Adrenal gland (tissue), 12 donors: ENCODE data around the gene OSCP1. TPM values are rescaled to one million over a fixed set of nuclear protein-coding genes. Genes with fewer than 3 reads are reported as not detected.

Experiments
- DNase-seq, 7 donors: peaks; one replicate each; pipeline ENCODE4 v3.0.0-alpha.2; 2019 to 2020
- H3K27ac ChIP-seq, 5 donors: fragments of 200-600 bp; sonication (generic) in 4 of 5; 1 replicate in 3 of 5; 2 replicates in 2 of 5; pipeline versions ENCODE4 v1.5.1 to v1.8.0; 2016 to 2020; ENCODE audit warnings: mild to moderate bottlenecking in 1 of 5
- H3K27me3 ChIP-seq: fragments of 200-600 bp; 2 replicates; pipeline ENCODE4 v1.8.0; 2021
- H3K36me3 ChIP-seq, 2 donors: fragments of 200-600 bp; replicated peaks in 1 of 2; 1 replicate in 1 of 2; 2 replicates in 1 of 2; pipeline versions ENCODE4 v1.5.1 to v1.8.0; 2018 to 2022
- H3K4me1 ChIP-seq, 2 donors: fragments of 200-600 bp; replicated peaks in 1 of 2; 1 replicate in 1 of 2; 2 replicates in 1 of 2; pipeline versions ENCODE4 v1.5.1 to v1.8.0; 2018 to 2021
- H3K4me3 ChIP-seq, 4 donors: fragments of 200-600 bp; sonication (generic) in 3 of 4; one replicate each; pipeline ENCODE4 v1.5.1; 2016 to 2018
- H3K9me3 ChIP-seq, 3 donors: fragments of 200-600 bp; sonication (generic) in 1 of 3; replicated peaks in 1 of 3; 1 replicate in 2 of 3; 2 replicates in 1 of 3; pipeline versions ENCODE4 v1.5.1 to v1.8.0; 2016 to 2021
- POLR2A ChIP-seq, 2 donors: fragments of 450-650 bp; IDR thresholded peaks; one replicate each; pipeline ENCODE4 v1.6.1; 2017; ENCODE audit warnings: antibody characterized with exemption in 2 of 2, mild to moderate bottlenecking in 2 of 2, moderate library complexity in 1 of 2
- WGBS, 4 donors: extraction: QIAGEN DNeasy Blood & Tissue Kit in 2 of 4; methylation state at CpG; one replicate each; pipeline versions ENCODE4 v1.1.5 to v1.1.7; 2013 to 2017; 5-methylcytosine and 5-hydroxymethylcytosine counted together
- intact Hi-C, 2 donors: fragments of 100-400 bp; cut with DNase I; formaldehyde crosslinking; loops; one replicate each; pipeline versions ENCODE4 v1.14.1 to v1.15.0; 2022 to 2023
- polyA plus RNA-seq, 3 donors: library from polyadenylated mRNA; stranded (reverse); fragments of 200-250 nt in 2 of 3; fragments of 350-450 nt in 1 of 3; fragmentation: Illumina TruSeq in 1 of 3; extraction: RNeasy Lipid Tissue Mini Kit (QIAGEN cat#74804) in 1 of 3; gene quantifications; one replicate each; pipeline ENCODE4 v1.2.3, GENCODE V29; 2013 to 2014
- total RNA-seq, 9 donors: library from RNA; depleted of rRNA in 4 of 9; stranded (reverse); fragments of >200 nt in 4 of 9; fragments of 120-200 nt in 1 of 9; fragmentation: NEBNext Ultra II Directional in 1 of 9; extraction: Animal tissue kit (Norgen Biotek cat#: 25700) in 1 of 9; gene quantifications; one replicate each; pipeline versions ENCODE4 v1.1.0 to v1.2.4, GENCODE V29; 2013 to 2023
- TF ChIP-seq, protein P1 (sequence below), 6 experiments: fragments of 450-650 bp in 4 of 6; fragments of 200-600 bp in 2 of 6; sonication (generic) in 1 of 6; IDR thresholded peaks; 1 replicate in 5 of 6; 2 replicates in 1 of 6; pipeline versions ENCODE4 v1.5.1 to v1.8.0; 2016 to 2021; ENCODE audit warnings: antibody characterized with exemption in 6 of 6, mild to moderate bottlenecking in 2 of 6, moderate library complexity in 1 of 6
- donor health status: healthy with polysubstance abuse.
- donor health status: Bipolar disorder and iron deficiency.
- donor health status: DM: yes; HTN: yes; CAD: no.
- donor health status: DM: no; HTN: no; CAD: no.
- donor health status: DM: no; HTN: no; CAD: no.
- donor health status: DM: yes; HTN: yes; CAD: no.

Gene OSCP1
- total and polyA plus RNA-seq, 12 donors, result 5.5 to 29.9 (median 11.6) TPM

DNA sequence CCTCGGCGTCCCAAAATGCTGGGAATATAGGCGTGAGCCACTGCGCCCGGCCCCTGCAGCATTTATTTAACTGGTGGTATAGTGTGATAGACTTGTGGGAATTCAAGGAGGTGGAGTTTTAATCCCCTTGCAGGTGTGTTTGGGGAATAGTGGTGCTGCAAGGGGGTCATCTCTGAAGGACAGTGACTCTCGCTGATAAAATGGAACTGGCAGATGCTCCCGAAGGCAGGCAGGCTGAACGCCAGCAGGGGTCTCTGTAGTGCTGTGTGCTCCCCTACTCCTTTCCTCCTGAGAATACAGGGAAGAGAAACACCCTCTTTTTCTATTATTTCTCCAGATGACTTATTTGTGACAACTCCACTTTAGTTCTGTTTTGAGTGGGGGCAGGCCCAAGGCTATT lies 4.0 kb downstream of the OSCP1 start:
- no peak for DNase-seq
- no peak for TF ChIP-seq POLR2A (IDR thresholded peaks at IDR 0.05)
- TF ChIP-seq, protein P1, sequence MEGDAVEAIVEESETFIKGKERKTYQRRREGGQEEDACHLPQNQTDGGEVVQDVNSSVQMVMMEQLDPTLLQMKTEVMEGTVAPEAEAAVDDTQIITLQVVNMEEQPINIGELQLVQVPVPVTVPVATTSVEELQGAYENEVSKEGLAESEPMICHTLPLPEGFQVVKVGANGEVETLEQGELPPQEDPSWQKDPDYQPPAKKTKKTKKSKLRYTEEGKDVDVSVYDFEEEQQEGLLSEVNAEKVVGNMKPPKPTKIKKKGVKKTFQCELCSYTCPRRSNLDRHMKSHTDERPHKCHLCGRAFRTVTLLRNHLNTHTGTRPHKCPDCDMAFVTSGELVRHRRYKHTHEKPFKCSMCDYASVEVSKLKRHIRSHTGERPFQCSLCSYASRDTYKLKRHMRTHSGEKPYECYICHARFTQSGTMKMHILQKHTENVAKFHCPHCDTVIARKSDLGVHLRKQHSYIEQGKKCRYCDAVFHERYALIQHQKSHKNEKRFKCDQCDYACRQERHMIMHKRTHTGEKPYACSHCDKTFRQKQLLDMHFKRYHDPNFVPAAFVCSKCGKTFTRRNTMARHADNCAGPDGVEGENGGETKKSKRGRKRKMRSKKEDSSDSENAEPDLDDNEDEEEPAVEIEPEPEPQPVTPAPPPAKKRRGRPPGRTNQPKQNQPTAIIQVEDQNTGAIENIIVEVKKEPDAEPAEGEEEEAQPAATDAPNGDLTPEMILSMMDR (IDR thresholded peaks at IDR 0.05), result peak in 1 of 6 experiments; percentile 19
- Histone ChIP-seq H3K27ac (no peak overlapping the region), H3K9me3 (no peaks in the 10 kb centered on the region), H3K27me3 (no peaks in the 10 kb centered on the region), H3K4me1 (peaks cover 3 to 8% of the 10 kb centered on the region in 2 donors), H3K36me3 (no peaks in the 10 kb centered on the region), H3K4me3 (no peak overlapping the region)
- WGBS, 4 donors, result 60 to 77% (median 64%) methylated on average over 8 of the region's 8 CpGs
- intact Hi-C loops, result no loop called here

DNA sequence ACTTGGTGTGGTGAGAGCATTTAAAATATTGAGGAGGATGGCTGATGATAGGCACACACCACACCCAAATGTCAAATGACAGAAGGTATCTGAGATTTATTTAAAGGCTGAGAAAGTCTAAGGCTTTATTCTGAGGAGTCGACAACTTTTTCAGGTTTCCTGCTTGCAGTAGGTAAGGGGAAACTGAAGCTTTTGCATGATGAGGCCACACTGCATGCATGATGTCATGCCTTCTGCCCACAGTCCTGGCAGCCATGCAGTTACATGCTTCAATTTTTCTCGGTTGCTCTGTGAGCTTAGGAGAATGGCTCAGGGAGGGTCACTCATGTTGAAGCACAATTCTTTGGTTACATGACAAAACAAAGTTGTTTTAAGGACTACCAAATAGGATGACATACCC lies 7.0 kb downstream of the OSCP1 start:
- no peak for TF ChIP-seq POLR2A (IDR thresholded peaks at IDR 0.05)
- TF ChIP-seq, protein P1 (IDR thresholded peaks at IDR 0.05), result no peak
- no peaks in the 10 kb centered on the region for H3K27me3 ChIP-seq
- H3K27ac ChIP-seq, result no peak overlapping the region
- intact Hi-C loops, result no loop called here
- no peaks in the 10 kb centered on the region for H3K9me3 ChIP-seq
- no peaks in the 10 kb centered on the region for H3K36me3 ChIP-seq
- WGBS, 4 donors, result 87 to 95% (median 92%) methylated on average over 2 of the region's 2 CpGs
- no peak overlapping the region for H3K4me3 ChIP-seq
- H3K4me1 ChIP-seq, result peaks cover 5 to 8% of the 10 kb centered on the region in 2 donors
- DNase-seq, result no peak

DNA sequence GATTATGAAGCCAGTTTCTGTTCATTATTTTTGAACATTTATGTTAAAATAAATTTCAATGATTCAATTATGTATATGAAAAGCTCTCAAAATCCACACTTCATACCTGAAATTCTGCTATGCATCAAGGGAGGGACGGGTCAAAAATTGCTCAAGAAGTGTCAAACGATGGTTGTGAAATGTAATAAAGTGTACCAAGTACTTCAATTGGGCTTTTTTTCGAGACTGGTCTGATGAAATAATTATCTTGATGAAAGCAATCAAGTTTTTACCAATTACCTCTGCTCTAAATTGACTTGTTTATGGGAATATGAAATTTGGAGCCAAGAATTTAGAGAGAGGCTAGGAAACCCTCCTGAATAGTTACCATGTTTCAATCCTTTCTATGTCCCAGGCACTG lies 7.9 kb downstream of the OSCP1 start:
- Histone ChIP-seq H3K4me3 (no peak overlapping the region), H3K27me3 (no peaks in the 10 kb centered on the region), H3K9me3 (no peaks in the 10 kb centered on the region), H3K36me3 (peaks cover 0 to 6% of the 10 kb centered on the region in 2 donors), H3K27ac (no peak overlapping the region), H3K4me1 (peaks cover 5 to 8% of the 10 kb centered on the region in 2 donors)
- 75 to 84% (median 78%) methylated on average over 3 of the region's 3 CpGs for WGBS, 4 donors
- intact Hi-C loops, result no loop called here
- DNase-seq, result no peak
- no peak for TF ChIP-seq POLR2A (IDR thresholded peaks at IDR 0.05)
- TF ChIP-seq, protein P1 (IDR thresholded peaks at IDR 0.05), result no peak

DNA sequence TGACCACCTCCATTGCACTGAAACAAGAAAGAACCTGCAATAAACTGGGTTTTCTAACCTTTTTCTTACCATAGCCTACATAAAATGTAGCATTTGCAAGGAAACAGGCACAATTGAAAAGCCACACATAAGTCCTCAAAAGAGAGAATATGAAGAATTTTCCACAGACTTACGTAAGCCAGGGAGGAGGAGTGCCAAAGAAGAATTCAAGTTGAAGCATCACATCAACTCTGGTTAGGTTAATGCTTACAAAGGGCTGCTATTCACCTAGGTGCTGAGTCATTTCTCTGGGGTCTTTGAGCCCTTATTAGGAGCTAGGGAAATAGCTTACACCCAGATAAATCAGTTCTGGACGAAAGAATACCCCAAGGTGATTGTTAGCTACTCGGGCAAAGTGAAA lies 9.6 kb downstream of the OSCP1 start:
- Histone ChIP-seq H3K27me3 (no peaks in the 10 kb centered on the region), H3K4me1 (peaks cover 5 to 8% of the 10 kb centered on the region in 2 donors), H3K27ac (no peak overlapping the region), H3K36me3 (peaks cover 0 to 11% of the 10 kb centered on the region in 2 donors), H3K9me3 (no peaks in the 10 kb centered on the region), H3K4me3 (no peak overlapping the region)
- no peak for DNase-seq
- no peak for TF ChIP-seq POLR2A (IDR thresholded peaks at IDR 0.05)
- TF ChIP-seq, protein P1 (IDR thresholded peaks at IDR 0.05), result no peak
- intact Hi-C loops, result no loop called here
- 90 to 95% (median 94%) methylated on average over 3 of the region's 3 CpGs for WGBS, 4 donors
